Embryonic facial prominence (tissue), 1 donor: ENCODE data around the gene CELF1.
"Not testable (repeated sequence)": the region's sequence is repeated elsewhere in the genome, so short reads cannot be mapped to it uniquely, and the experiment has no call there.

Experiments used
- DNase-seq: peaks from one replicate; pipeline ENCODE4 v3.0.0-alpha.2; 2016; ENCODE audit errors: extremely low spot score

Gene CELF1

GRCh38 chr11:47573321-47573720, 20.4 kb upstream of the CELF1 start:
- DNase-seq: no peak

GRCh38 chr11:47572715-47573255, 19.9 kb upstream of the CELF1 start:
- no peak for DNase-seq

DNA sequence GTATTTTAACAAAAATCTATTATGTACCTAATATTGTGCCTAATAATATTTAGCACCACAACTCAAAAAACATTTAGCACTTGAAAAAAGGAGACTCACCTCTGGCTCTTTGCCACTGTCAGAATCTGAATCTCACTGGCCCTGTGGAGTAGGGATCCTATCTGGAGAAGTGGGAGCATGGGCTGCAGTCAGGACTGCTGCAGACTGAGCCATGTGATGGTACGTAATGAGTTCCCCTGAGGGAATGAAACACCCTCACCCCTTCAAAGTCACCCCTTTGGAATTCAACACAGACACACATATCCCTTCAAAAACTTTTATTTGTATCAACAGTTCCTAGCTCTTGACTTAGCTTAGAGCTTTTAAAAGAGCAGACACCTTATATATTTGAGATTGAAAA, 19.0 kb upstream of the CELF1 start:
- no peak for DNase-seq

DNA sequence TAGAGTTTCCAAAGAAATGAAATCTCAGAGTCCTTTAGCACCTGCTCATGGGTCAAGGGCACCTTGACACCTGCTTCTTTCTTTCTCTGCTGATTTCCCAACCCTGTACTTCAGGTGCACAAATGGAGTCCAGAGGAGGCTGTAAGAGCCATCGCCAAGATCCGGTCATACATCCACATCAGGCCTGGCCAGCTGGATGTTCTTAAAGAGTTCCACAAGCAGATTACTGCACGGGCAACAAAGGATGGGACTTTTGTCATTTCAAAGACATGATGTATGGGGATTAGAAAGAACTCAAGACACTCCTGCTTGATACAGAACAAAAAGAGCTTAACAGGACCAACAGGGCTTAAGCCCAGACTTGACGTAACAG, 18.4 kb upstream of the CELF1 start:
- DNase-seq: no peak

- no peak for DNase-seq
Measured at GRCh38 chr11:47570651-47571356, 17.9 kb upstream of the CELF1 start.

GRCh38 chr11:47569646-47570045, 16.7 kb upstream of the CELF1 start:
- no peak for DNase-seq

DNA sequence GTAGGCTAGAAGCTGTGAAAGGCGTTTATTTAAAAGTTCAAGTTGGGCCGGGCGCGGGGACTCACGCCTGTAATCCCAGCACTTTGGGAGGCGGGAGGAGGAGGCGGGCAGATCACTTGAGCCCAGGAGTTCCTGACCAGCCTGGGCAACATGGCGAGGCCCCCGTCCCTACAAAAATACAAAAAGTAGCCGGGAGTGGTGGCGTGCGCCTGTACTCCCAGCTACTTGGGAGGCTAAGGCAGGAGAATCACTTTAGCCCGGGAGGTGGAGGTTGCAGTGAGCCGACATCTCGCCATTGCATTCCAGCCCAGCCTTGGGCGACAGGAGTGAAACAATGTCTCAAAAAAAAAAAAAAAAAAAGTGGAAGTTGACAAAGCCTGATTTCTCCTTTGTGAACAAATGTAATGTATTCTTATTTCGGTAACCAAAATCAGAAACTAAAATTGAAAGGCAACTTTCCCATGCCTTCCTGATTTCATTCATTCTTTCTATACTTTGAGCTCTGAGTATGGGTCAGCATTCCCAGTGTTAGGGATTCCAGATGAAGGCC, 13.3 kb upstream of the CELF1 start:
- DNase-seq: no peak

DNA sequence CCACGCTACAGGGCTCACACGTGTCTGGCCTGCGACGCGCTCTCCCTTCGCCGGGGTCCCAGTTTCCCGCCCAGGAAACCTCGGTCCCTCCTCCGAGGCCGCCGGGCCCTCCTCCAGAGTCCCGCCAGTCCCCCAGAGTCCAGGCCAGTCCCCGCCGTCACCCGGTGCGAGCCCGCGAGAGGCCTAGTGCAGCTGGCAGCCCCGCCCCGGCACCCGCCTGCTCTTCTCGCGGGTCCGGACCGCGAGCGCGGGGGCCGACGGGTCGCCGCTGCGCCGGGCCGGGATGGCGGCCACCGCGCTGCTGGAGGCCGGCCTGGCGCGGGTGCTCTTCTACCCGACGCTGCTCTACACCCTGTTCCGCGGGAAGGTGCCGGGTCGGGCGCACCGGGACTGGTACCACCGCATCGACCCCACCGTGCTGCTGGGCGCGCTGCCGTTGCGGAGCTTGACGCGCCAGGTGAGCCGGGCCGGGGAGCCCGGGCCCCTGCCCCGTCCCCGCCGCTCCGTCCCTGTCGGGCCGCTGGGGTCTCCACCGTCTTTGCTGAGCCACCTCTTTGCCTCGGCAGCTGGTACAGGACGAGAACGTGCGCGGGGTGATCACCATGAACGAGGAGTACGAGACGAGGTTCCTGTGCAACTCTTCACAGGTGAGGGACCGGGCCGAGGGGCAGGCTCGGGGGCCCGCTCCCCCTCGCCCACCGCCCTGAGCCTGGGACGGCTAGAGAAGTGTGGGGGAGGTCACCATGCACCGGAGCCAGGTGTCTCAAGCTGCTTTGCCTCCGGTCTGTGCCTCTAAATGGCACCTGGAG, 12.6 kb upstream of the CELF1 start, which contains the start of gene PTPMT1:
Gene PTPMT1, plus strand, starts transcription at position 260 of the 809 bp plus-strand sequence. Its CDS starts 24 bp downstream, at position 284.
- no peak for DNase-seq

DNA sequence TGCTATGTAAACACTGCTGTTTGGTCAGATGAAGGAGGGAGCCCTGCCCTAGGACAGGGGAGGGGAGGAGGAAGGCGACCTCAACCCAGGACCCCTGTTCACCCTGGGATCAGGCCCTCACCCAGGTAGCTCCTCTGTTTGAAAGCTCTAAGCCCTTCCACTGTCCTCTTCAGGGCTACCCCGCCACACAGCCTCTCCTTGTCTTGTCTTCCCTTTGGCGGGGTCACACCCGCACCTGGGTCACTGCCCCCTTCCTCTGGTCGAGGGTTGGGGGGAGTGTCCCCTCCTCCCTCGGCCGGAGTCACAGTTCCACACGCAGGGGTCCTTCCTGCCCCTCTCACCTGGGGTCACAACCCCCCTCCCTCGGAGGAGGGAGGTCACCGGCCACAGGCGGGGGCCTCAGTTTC, 12.0 kb upstream of the CELF1 start:
- no peak for DNase-seq

DNA sequence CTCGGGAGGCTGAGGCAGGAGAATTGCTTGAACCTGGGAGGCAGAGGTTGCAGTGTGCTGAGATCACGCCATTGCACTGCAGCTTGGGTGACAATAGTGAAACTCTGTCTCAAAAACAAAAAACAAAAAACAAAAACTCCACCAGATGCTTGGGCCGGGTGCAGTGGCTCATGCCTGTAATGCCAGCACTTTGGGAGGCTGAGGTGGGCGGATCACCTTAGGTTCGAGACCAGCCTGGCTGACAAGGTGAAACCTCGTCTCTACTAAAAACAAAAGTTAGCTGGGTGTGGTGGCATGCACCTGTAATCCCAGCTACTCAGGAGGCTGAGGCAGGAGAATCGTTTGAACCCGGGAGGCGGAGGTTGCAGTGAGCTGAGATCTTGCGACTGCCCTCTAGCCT, 11.4 kb upstream of the CELF1 start:
- DNase-seq: not testable (repeated sequence)

DNA sequence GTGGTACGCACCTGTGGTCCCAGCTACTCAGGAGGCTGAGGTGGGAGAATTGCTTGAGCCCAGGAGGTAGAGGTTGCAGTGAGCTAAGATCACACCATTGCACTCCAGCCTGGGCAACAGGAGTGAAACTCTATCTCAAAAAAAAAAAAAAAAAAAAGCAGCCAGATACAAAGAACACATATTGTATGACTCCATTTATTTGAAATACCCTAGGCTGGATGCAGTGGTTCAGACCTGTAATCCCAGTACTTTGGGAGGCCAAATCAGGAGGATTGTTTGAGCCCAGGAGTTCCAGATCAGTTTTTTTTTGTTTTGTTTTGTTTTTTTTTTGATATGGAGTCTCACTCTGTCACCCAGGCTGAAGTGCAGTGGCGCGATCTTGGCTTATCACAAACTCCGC, 9.5 kb upstream of the CELF1 start:
- not testable (repeated sequence) for DNase-seq

GRCh38 chr11:47560426-47560825, 7.5 kb upstream of the CELF1 start:
- DNase-seq: no peak

GRCh38 chr11:47558695-47559094, 5.8 kb upstream of the CELF1 start:
- no peak for DNase-seq

GRCh38 chr11:47557004-47557403, 4.1 kb upstream of the CELF1 start:
- not testable (repeated sequence) for DNase-seq

- DNase-seq: no peak
Measured at GRCh38 chr11:47553406-47553743, 443 bp upstream of the CELF1 start.

DNA sequence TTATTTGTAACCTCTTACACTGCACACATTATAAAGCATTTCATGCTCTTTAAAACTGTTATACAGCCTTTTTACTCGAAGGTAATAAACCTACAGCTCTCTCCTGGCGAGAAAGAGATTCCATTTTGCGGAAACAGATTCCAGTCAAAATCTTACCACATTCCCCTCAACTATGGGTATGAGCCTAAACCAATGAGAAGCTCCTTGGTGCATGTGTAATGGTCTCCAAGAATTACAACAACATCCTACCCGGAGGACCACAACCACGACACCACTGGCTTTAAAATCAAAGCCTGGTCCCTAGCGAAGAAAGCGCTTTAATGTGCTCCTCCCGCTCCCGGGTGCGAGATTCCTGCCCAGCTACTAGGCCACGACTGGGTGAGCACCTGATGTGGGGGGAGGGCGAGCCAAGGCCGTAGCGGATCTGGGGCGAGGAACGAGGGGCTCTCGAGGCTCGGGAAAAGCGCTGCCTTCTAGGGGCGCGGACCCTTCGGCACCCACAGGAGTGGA, 821 bp downstream of the CELF1 start:
- no peak for DNase-seq

DNA sequence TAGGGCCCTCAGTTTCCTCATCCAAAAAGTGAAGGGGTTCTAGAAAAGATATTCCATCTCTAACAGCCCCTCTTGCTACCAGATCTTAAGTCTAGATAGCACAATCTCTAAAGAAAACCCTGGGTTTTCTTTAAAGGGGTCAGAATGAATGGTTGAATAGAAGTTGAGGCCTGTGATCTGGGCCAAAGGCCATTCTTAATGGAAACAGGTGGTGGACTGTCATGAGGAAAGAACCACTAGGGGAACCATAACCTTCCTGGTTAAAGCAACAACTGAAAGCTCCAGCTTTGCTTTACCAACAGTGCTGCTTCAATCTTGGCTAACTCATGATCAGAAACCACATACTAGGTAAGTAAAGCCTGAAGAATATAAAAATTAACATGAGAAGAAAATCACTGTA, 1.8 kb downstream of the CELF1 start:
- DNase-seq: no peak

- DNase-seq: no peak
Measured at GRCh38 chr11:47550288-47551047, 2.5 kb downstream of the CELF1 start.

DNA sequence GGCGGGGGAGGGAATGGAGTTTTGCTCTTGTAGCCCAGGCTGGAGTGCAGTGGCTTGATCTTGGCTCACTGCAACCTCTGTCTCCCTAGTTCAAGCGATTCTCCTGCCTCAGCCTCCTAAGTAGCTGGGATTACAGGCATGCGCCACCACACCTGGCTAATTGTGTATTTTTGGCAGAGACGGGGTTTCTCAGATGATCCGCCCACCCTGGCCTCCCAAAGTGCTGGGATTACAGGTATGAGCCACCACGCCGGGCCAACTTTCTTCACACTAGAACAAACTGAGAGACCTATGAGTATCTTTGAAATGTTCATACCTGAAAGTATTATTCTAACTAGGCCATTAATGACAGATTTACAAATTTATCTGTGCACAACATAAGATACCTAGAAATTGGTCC, 6.7 kb downstream of the CELF1 start:
- not testable (repeated sequence) for DNase-seq

- no peak for DNase-seq
Measured at GRCh38 chr11:47545298-47545697, 7.6 kb downstream of the CELF1 start.

- no peak for DNase-seq
Measured at GRCh38 chr11:47541070-47541469, 11.9 kb downstream of the CELF1 start.

GRCh38 chr11:47539681-47540039, 13.3 kb downstream of the CELF1 start:
- no peak for DNase-seq
